Kidney glomerular epithelial cell (primary cell): ENCODE data around the gene CHAMP1.
"Not testable (repeated sequence)": the region's sequence is repeated elsewhere in the genome, so short reads cannot be mapped to it uniquely, and the experiment has no call there.

ENCODE experiments used
- DNase-seq: peaks from one replicate; lab custom pipeline; 2025; lab: John Stamatoyannopoulos, UW

CHAMP1 gene

GRCh38 chr13:114299604-114300305 is 14.5 kb upstream of the CHAMP1 start:
- no peak for DNase-seq

- DNase-seq = no peak
Observed at GRCh38 chr13:114303700-114304327, 10.5 kb upstream of the CHAMP1 start.

DNA sequence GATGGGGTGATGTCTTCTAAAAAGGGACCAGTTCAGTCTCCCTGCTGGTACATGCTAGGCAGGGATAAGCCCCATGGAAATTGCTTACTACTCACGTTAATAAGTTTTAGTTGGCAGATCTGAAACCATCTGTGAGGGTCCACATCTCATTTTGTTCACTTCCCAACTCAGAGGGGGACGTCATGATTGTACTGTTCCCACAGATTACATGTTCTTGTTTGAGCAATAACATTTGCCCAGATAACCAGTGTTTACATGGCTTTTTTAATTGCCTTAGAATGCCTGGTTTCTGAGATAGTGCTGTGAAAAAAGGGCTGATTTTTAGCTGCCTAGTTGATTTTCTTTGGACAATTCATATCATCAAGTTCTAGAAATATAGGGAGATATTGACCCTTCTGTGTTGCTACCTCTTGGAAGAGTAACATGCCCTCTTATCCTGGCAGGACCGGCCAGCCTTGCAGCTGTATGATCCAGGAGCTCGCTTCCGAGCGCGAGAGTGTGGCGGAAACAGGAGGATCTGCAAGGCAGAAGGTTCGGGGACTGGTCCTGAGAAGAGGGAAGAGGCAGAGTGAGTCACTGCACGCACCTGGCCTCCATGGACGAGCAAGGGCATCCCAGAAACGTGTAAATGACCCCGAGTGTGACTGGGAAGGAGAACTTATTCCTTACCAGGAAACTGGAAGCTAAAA is 9.8 kb upstream of the CHAMP1 start:
- DNase-seq = no peak

- DNase-seq = no peak
Observed at GRCh38 chr13:114309086-114309485, 5.2 kb upstream of the CHAMP1 start.

DNA sequence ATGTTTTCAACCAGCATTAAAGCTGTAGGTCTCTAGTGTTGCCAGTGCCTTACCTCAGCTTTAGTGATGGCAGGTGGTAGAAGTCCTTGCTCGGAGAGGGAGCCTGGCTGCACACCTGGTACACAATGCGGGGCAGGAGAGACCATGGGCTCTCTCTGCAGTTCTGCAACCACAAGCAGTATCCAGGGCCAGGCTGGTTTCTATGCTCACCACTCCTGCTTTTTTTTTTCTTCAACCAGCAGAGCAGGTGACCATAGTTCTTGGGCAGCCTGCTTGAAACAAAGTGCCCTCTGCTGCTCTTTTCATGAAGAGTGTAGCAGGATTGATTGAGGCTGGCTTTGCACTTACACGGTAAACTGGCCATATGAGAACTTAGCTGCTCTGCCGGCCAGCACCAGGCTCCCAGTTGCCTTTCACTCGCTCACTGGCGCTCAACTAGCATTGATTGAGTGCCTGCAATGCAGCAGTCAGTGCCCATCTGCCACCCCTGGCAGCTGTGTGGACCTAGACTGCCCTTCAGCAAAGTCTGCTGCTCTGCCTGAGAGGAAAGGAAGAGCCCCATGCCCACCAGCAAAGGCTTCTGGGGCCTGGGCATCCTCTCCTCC is 4.4 kb upstream of the CHAMP1 start:
- no peak for DNase-seq

DNA sequence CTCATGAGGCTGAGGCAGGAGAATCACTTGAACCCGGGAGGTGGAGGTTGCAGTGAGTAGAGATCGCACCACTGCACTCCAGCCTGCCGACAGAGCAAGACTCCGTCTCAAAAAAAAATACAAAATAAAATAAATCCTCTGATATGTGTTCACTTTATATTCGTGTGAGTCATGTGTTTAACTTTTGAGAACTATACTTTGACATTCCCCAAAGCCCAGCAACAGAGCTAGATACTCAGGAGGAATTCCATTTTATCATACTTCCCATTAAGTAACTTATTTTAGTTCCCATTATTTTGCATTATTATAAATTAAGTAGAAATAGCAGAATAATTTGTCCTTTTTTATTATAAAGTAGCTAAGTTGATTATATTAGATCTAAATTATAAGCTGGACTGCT is 3.3 kb upstream of the CHAMP1 start:
- no peak for DNase-seq

GRCh38 chr13:114311387-114311786 is 2.9 kb upstream of the CHAMP1 start:
- no peak for DNase-seq

- no peak for DNase-seq
Observed at GRCh38 chr13:114311908-114312307, 2.4 kb upstream of the CHAMP1 start.

DNA sequence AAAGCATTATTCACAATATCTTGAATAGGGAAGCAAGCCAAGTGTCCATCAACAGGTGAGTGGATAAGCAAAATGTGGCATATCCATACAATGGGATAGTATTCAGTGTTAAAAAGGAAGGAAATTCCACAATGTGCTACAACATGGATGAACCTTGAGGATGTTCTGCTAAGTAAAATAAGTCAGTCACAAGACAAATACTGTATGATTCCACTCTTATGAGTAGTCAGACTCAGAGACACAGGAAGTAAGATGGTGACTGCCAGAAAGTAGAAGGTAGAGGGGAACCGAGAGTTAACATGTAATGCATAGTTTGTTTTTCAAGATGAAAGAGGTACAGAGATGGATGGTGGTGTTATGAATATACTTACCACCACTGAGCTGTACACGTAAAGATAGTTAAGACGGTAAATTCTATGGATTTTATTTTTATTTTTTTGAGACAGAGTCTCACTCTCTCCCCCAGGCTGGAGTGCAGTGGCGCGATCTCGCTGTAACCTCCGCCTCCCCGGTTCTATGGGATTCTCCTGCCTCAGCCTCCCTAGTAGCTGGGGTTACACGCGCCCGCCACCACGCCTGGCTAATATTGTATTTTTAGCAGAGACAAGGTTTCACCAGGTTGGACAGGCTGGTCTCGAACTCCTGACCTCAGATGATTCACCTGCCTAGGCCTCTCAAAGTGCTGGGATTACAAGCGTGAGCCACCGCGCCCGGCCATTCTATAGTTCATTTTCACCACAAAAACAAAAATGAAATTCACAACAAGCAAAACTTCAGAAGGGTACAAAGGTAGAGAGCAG is 1.0 kb upstream of the CHAMP1 start:
- DNase-seq = no peak

GRCh38 chr13:114315074-114315785 is 927 bp downstream of the CHAMP1 start:
- DNase-seq = no peak

GRCh38 chr13:114318624-114319023 is 4.3 kb downstream of the CHAMP1 start:
- DNase-seq = no peak

- no peak for DNase-seq
Observed at GRCh38 chr13:114319441-114319913, 5.2 kb downstream of the CHAMP1 start.

GRCh38 chr13:114320065-114320464 is 5.8 kb downstream of the CHAMP1 start:
- DNase-seq = no peak

GRCh38 chr13:114321256-114321655 is 7.0 kb downstream of the CHAMP1 start:
- DNase-seq = no peak

GRCh38 chr13:114323349-114323748 is 9.0 kb downstream of the CHAMP1 start:
- no peak for DNase-seq

DNA sequence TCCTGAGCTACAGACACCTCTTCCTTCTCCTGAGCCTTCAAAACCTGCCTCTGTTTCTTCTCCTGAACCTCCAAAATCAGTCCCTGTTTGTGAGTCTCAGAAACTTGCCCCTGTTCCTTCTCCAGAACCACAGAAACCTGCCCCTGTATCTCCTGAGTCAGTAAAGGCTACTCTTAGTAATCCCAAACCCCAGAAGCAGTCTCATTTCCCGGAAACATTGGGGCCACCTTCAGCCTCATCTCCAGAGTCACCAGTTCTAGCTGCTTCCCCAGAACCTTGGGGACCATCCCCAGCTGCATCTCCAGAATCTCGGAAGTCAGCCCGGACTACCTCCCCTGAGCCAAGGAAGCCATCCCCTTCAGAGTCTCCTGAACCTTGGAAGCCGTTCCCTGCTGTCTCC is 10.0 kb downstream of the CHAMP1 start:
- DNase-seq = no peak

- no peak for DNase-seq
Observed at GRCh38 chr13:114325729-114326128, 11.4 kb downstream of the CHAMP1 start.

DNA sequence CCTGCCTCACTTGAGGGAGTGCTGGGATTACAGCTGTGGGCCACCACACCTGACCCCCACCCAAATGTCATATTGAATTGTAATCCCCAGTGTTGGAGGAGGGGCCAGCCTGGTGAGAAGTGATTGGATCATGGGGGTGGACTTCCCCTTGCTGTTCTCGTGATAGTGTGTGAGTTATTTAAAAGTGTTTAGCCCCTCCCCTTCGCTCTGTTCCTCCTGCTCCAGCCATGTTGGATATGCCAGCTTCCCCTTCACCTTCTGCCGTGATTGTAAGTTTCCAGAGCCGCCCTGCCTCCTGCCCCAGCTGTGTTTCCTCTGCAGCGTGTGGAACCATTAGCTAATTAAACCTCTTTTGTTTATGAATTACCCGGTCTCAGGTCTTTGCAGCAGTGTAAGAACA is 13.7 kb downstream of the CHAMP1 start:
- no peak for DNase-seq

- DNase-seq = no peak
Observed at GRCh38 chr13:114328595-114328994, 14.3 kb downstream of the CHAMP1 start.

DNA sequence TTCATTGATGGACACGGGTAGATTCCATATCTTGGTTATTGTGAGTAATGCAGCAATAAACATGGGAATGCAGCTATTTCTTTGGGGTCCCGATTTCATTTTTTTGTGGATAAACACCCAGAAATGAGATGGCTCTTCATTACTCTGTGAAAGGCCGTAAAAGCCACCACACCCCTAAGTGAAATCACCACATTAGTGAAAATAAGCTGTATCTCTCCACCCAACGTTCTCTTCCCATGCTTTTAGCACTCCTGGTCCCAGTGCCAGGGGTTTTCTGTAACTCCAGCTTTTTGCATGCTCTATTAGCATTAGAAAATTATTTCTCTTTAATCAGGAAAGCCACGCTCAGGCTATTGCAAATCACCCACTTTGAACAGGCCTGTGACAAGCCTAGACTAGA is 15.8 kb downstream of the CHAMP1 start:
- DNase-seq = no peak

DNA sequence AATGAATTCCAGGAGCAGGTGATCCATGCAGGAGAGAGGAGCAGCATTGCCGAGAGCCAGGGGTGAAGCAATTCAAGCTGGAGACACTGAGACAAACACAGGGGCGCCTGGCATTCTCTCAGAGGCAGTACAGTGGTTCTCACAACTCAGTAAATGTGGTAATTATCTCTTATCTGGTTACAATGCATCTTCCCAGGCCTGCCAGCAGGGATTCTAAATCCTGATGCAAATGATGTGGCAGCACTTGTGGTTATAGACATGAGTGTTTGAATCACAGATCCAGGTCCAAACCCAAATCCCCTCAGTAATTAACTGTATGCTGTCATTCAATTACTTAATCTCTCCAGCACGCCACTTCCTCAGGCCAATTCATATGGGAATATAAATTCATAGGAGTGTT is 19.6 kb downstream of the CHAMP1 start:
- DNase-seq = not testable (repeated sequence)
